Iris pigment epithelial cell (primary cell): ENCODE results near the gene LRRC8B.
"Not testable (repeated sequence)": the region's sequence is repeated elsewhere in the genome, so short reads cannot be mapped to it uniquely, and the experiment has no call there.

ENCODE experiments used
- DNase-seq: peaks from one replicate; pipeline ENCODE4 v3.0.0-alpha.2; 2011; ENCODE audit warnings: low read depth

LRRC8B gene

DNA sequence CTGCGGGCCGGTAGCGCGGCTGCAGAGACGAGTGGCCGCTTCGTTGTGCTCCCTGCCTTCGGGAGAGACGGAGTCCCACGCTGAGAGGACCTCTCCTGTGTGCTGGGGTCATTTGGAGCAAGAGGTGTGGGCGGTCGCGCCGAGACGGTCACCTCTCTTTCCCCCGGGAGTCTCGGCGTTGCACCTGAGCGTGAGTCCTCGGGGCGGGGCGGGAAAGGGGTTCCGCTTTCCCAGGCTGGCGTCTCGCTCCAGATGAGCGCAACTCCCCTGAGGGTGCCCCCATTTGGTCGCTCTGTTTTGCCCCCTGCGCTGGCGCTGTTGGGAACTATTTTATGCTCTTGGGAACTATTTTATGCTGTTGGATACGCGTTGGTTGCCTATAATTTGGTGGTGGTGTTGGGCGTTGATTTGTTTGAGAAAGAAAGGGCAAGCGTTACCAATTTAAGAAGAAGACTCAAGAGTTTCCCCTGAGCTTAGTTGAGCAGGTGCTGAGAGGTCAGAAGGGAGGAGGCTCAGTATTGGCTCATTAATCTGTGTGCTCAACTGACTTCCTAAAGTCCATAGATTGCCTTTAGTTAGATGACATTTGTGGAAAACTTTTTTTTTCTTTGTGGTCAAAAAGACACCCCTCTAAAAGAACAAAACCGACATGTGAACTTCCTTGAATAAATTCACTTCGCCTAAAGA lies 683 bp downstream of the LRRC8B start:
- DNase-seq = peak; percentile 7

- no peak for DNase-seq
Observed at GRCh38 chr1:89527256-89527655, 2.6 kb downstream of the LRRC8B start.

DNA sequence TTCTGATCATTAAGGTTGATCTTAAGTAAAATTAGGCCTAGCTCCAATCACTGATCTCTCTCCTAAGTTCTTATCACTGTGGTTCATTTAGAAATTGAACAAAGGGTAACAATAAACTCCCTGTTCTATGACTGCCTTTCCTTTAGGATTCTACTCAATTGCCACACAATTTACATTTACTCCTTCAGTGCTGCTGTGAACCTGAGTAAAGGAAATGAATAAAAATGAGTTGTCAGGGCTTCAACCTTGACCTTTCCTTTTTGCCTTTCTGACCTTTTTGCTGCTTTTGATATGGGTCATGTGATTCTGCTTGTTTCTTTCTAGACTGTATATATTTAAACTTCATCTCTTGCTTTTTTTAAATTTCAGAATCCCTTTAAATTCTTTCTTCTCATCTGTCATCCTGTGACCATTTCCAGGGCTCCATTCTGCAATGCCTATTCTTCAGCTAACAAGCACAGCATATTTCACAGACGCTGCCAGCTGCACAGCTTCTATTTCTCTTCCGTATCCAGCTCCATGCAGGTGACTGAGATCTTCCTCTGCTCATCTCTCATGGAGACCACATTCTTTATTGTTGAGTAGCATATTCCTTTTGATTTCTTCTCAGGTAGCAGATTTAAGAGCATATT lies 3.2 kb downstream of the LRRC8B start:
- no peak for DNase-seq

GRCh38 chr1:89528382-89528780 lies 3.8 kb downstream of the LRRC8B start:
- no peak for DNase-seq

- no peak for DNase-seq
Observed at GRCh38 chr1:89529196-89529595, 4.6 kb downstream of the LRRC8B start.

GRCh38 chr1:89530444-89531089 lies 5.9 kb downstream of the LRRC8B start:
- peak; percentile 27 for DNase-seq

DNA sequence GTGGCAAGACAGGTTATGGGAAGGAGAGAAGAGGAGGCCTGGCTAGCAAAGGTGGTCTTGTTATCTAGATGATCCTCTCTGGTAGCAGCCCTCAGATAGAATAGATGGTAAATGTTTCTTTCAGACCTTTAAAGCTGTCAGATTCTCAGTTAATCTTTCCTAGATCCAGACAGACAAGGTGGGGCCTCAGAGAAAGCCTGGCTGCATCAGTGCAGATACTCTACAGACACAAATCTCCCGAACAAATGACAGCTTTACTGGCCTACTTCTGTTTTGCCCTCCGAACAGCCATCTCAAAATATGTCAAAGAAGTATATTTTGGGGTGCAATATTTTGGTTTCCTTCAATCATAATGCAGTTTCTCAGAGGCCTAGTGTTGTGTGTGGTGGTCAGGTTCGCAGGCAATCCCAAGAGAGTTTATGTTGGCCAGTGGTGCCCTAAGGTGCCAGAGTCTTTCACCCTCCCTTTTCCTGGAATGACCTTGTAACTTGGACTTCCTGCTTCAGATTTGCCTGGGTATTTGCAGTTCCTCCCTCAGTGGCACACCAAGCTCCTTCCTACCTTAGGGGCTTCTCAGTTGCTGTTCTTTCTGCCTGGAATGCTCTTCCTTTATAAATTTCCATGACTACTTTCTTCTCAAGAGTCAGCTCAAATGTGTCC lies 7.0 kb downstream of the LRRC8B start:
- DNase-seq = no peak

GRCh38 chr1:89532228-89532627 lies 7.6 kb downstream of the LRRC8B start:
- no peak for DNase-seq

GRCh38 chr1:89532866-89533265 lies 8.2 kb downstream of the LRRC8B start:
- no peak for DNase-seq

- DNase-seq = no peak
Observed at GRCh38 chr1:89535537-89535936, 10.9 kb downstream of the LRRC8B start.

DNA sequence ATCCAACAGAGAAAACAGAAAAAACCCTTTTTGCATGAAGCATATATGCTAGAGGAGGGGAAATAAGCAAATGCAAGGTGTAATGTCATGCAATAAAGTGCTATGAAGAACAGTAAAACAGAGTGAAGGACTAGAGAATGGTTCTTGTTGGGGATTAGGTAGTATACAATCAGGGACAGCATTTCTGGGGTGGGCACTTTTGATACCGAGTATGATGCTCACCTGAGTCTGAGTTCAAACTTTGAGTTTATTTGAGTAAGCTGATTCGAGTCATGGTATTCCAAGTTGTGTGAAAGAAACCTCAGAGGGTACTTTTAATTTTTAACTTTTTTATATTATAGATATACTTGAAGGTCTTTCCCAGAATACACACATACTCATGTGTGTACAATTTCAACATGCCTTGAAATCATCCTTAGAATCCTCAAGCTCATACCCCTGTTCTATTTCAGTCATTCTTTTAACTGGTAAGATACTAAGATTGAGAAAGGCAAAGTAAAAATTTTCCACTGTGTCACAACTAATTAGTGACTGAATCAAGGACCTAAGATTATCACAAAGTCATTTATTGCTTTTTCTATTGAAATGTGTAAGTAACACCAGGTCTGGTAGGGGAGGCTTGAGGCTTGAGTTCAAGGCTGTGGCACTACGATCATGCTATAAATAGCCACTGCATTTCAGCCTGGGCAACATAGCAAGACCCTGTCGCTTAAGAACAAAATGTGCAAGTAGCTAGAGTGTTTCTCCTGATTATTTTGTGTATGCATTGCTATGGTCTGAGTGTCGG lies 12.1 kb downstream of the LRRC8B start:
- DNase-seq = no peak

GRCh38 chr1:89538361-89538760 lies 13.7 kb downstream of the LRRC8B start:
- peak; percentile 13 for DNase-seq

GRCh38 chr1:89539128-89539527 lies 14.5 kb downstream of the LRRC8B start:
- DNase-seq = no peak

DNA sequence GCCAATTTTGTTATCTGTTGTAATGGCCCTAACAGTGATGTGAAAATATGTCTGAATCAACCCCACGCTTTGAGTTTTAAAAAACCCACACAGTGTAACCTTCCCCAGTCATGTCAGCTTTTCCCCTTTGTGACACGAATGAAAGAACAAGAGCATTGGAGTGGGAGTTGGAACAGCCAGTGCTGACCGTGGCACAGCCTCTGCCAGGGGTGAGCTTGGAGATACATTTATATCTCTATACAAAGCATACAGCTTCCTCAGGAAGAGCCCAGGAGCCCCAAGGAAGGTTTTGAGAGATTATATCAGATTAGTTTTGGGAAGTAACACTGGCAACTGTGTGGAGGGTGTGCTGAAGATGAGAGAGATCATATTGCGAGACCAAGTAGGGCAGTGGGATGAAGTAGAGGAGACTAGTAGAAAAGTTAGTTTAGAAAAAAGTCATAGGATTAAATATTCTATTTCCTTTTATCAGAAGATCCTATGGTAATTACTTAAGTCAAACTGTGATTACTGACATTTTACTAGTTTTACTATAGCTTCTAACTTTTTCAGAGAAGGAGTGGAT lies 15.9 kb downstream of the LRRC8B start:
- DNase-seq = no peak

DNA sequence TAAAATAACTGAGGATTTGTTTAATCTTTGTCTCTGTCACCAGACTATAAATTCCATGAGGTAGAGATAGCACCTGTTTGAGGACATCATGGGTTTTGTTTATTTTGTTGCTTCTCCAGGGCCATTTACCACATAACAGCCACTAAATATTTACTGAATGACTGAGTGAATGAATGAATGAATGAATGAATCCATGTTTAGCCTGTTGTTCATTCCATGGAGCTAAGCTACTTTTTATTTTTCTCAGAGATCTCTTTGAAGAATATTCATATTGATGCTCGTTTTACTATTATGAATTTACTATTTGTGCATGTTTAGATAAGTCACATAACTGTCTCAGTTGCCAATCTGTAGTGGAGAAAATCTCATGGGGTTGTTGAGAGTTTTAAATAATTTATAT lies 17.7 kb downstream of the LRRC8B start:
- DNase-seq = no peak

- not testable (repeated sequence) for DNase-seq
Observed at GRCh38 chr1:89543632-89544031, 19.0 kb downstream of the LRRC8B start.

DNA sequence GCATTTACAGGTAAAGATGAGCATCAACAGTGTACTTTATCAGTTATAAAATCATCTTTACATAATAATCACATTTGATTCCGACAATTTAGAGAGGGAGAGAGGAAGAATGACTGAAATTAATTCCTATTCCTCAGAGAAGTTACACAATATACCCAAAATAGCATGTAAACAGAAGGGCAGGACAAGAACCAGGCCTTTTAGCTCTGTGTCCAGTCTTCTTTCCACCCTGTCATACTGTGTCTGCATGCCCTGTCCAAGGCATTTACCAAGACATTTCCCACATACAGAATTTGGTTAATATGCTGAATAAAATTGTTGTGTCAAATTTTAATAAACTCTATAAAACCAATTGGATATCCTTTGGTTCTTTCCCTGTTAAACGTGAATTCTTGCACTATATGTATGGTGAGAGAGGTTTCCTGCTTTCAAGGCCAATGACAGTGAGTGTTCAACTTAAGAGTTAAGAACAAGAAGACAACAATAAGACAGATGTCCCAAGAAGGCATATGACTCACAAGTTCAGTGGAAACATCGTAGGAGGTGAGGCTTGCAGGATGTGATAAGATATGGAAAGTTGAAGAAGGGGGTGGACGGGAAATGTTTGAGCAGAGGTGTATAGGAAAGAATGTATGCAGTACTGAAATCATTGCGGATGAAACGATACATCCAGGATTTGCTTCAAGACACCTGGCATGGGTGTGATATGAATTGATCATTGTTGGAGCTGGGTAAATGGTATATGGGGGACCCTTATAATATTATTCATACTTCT lies 20.8 kb downstream of the LRRC8B start:
- DNase-seq = peak; percentile 86

DNA sequence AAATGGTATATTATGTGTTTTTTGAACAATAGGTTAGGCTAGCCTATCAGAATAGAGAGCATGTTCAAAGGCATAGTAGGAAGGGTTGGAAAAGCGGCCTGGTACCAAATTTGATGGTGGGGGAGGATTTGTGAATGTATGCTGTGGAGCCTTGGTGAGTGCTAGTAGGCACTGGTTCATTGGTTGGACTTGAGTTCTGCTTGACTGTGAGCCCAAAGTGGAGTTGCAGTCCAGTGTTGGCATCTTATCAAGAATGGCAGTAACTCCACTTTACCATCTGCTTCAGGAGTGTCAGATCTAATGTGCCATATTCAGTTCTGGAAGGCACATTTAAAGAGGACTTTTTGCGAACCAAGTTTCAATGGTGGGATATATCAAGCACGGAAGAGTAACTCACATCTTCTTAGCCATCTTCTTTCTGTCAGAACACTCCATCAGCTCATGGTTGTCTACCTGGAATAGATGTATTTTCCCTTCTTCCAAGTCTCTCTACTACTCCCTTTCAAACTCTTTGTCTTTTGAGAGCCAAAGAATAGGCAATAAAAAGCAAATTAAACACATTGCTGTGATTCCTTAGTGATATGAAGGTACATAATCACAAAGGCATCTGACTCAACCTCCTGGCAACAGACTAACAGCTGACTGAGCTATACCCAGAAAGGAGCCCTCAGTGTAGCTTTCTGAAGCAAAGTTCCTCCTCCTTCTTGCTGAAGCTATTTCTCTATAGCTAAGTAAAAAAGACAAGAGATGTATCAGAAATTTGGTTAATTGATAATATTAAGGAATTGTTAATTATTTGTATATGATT lies 21.7 kb downstream of the LRRC8B start:
- peak; percentile 81 for DNase-seq

DNA sequence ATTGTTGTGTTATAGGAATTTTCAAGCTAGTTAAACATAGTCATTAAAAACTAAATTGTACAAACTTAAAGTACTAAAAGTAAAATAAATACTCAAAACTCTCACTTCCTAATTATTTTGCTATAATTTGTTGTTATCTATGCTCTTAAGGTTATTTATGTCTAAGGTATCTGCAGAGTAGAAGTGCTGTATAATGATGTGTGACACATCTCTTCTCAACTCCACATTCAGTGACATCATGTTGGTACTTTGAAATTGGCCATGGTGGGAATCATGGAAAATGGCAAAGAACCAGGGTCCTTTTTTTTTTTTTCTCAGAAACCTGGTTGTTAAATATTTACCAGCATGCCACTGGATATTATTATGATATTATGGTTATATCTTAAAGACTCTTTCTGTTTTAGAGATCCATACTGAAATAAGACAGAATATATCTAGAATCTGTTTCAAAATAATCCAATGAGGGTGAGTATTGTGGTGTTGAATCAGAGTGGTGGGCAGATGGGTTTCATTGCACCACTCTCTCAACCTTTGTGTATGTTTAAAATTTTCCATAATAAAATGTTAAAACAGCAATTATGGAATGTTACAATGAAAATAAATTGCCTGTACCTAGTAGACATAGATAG lies 22.4 kb downstream of the LRRC8B start:
- no peak for DNase-seq
